Neural progenitor cell (in vitro differentiated cells): Measurements from ENCODE around the gene ITGB1. TPM values are rescaled to one million over a fixed set of nuclear protein-coding genes. Genes with fewer than 3 reads are reported as not detected.
"Not testable (repeated sequence)": the region's sequence is repeated elsewhere in the genome, so short reads cannot be mapped to it uniquely, and the experiment has no call there.

Source experiments
- DNase-seq: peaks from one replicate; pipeline ENCODE4 v3.0.0-alpha.2; 2016; ENCODE audit warnings: low spot score
- H2AFZ ChIP-seq: fragments of 200-600 bp; sonication (generic); replicated peaks from 2 replicates; pipeline ENCODE4 v1.6.1; 2016; ENCODE audit warnings: antibody characterized with exemption
- H3F3A ChIP-seq: fragments of 200-600 bp; sonication (generic); 2 replicates; pipeline ENCODE4 v1.6.1; 2016; ENCODE audit warnings: antibody characterized with exemption, low read depth
- H3K27ac ChIP-seq: fragments of 200-600 bp; sonication (generic); 2 replicates; pipeline ENCODE4 v1.5.1; 2016; ENCODE audit warnings: mild to moderate bottlenecking
- H3K27me3 ChIP-seq: fragments of 200-600 bp; sonication (generic); 2 replicates; pipeline ENCODE4 v1.6.1; 2016; ENCODE audit warnings: mild to moderate bottlenecking, moderate library complexity
- H3K36me3 ChIP-seq: fragments of 200-600 bp; sonication (generic); 2 replicates; pipeline ENCODE4 v1.5.1; 2016
- H3K4me1 ChIP-seq: fragments of 200-600 bp; sonication (generic); 2 replicates; pipeline ENCODE4 v1.6.1; 2016; ENCODE audit warnings: mixed run types
- H3K4me2 ChIP-seq: fragments of 200-600 bp; sonication (generic); 2 replicates; pipeline ENCODE4 v1.6.1; 2016
- H3K4me3 ChIP-seq: fragments of 200-600 bp; sonication (generic); 2 replicates; pipeline ENCODE4 v1.5.1; 2016
- H3K79me2 ChIP-seq: fragments of 200-600 bp; sonication (generic); 2 replicates; pipeline ENCODE4 v1.6.1; 2016; ENCODE audit warnings: low read depth
- H3K9ac ChIP-seq: fragments of 200-600 bp; sonication (generic); 2 replicates; pipeline ENCODE4 v1.6.1; 2016
- H3K9me3 ChIP-seq: fragments of 200-600 bp; sonication (generic); 2 replicates; pipeline ENCODE4 v1.5.1; 2016; ENCODE audit warnings: low read depth
- H4K20me1 ChIP-seq: fragments of 200-600 bp; sonication (generic); 2 replicates; pipeline ENCODE4 v1.6.1; 2016; ENCODE audit warnings: low read depth
- H3K27ac Mint-ChIP-seq: 3 replicates; pipeline ENCODE4 v1.8.0; 2021; ENCODE audit warnings: mixed read lengths
- H3K27me3 Mint-ChIP-seq: 2 replicates; pipeline ENCODE4 v1.8.0; 2022; ENCODE audit warnings: low read depth, mild to moderate bottlenecking, inconsistent platforms, moderate library complexity, mixed read lengths; ENCODE audit not compliant: insufficient read depth
- H3K36me3 Mint-ChIP-seq: 3 replicates; pipeline ENCODE4 v1.8.0; 2021; ENCODE audit warnings: mixed read lengths
- H3K4me1 Mint-ChIP-seq: 3 replicates; pipeline ENCODE4 v1.8.0; 2021; ENCODE audit warnings: mixed read lengths
- H3K4me3 Mint-ChIP-seq: 3 replicates; pipeline ENCODE4 v1.8.0; 2021; ENCODE audit warnings: mild to moderate bottlenecking, moderate library complexity, mixed read lengths
- H3K9me3 Mint-ChIP-seq: 3 replicates; pipeline ENCODE4 v1.8.0; 2020; ENCODE audit warnings: mixed read lengths
- CTCF ChIP-seq: fragments of 200-600 bp; sonication (generic); IDR thresholded peaks from 2 replicates; pipeline ENCODE4 v1.5.1; 2017; ENCODE audit warnings: antibody characterized with exemption, mild to moderate bottlenecking
- EZH2 ChIP-seq: fragments of 200-600 bp; sonication (generic); IDR thresholded peaks from 2 replicates; pipeline ENCODE4 v1.6.1; 2017; ENCODE audit warnings: antibody characterized with exemption, mild to moderate bottlenecking, moderate library complexity
- EZH2phosphoT487 ChIP-seq: fragments of 200-600 bp; sonication (generic); IDR thresholded peaks from 2 replicates; pipeline ENCODE4 v1.6.1; 2017; ENCODE audit warnings: antibody characterized with exemption
- total RNA-seq: library from RNA; depleted of rRNA; stranded (reverse); fragments of >200 nt; gene quantifications from 2 replicates; pipeline ENCODE4 v1.2.3, GENCODE V29; 2015; ENCODE audit warnings: low replicate concordance

Gene ITGB1
- total RNA-seq, 1 donor from 2014 or later = 358 TPM

- H3K27me3 Mint-ChIP-seq = peaks cover 2% of the 10 kb centered on the region
- peaks cover 6% of the 10 kb centered on the region for H3K79me2 ChIP-seq
- TF ChIP-seq EZH2 = no peak
- no peak for TF ChIP-seq CTCF
- TF ChIP-seq EZH2phosphoT487 = no peak
- H3K27me3 ChIP-seq = no peaks in the 10 kb centered on the region
- no peak overlapping the region for H3K27ac ChIP-seq
- H3K9me3 Mint-ChIP-seq = peaks cover 18% of the 10 kb centered on the region
- H4K20me1 ChIP-seq = no peaks in the 10 kb centered on the region
- no peaks in the 10 kb centered on the region for H3F3A ChIP-seq
- H3K27ac Mint-ChIP-seq = no peak overlapping the region
- no peak overlapping the region for H3K4me3 ChIP-seq
- H3K4me3 Mint-ChIP-seq = no peak overlapping the region
- H3K4me1 Mint-ChIP-seq = no peaks in the 10 kb centered on the region
- H3K4me2 ChIP-seq = no peak overlapping the region
- no peak overlapping the region for H2AFZ ChIP-seq
- no peaks in the 10 kb centered on the region for H3K4me1 ChIP-seq
- H3K36me3 Mint-ChIP-seq = peaks cover 54% of the 10 kb centered on the region
- H3K36me3 ChIP-seq = peaks cover 15% of the 10 kb centered on the region
- no peak overlapping the region for H3K9ac ChIP-seq
- no peak for DNase-seq
- H3K9me3 ChIP-seq = no peaks in the 10 kb centered on the region
Measured at GRCh38 chr10:32911285-32912016, 46.6 kb downstream of the ITGB1 start.

- H3K9me3 Mint-ChIP-seq, H3K9me3 ChIP-seq, H3K4me3 Mint-ChIP-seq, H3K27ac ChIP-seq, H3K79me2 ChIP-seq, H3K27ac Mint-ChIP-seq, H3K4me2 ChIP-seq, H3K9ac ChIP-seq, H3K4me1 ChIP-seq, H2AFZ ChIP-seq, H3F3A ChIP-seq, H4K20me1 ChIP-seq, H3K4me1 Mint-ChIP-seq, H3K27me3 Mint-ChIP-seq, DNase-seq, H3K27me3 ChIP-seq, H3K4me3 ChIP-seq: not testable (repeated sequence)
- H3K36me3 ChIP-seq = peaks cover 15% of the 10 kb centered on the region
- H3K36me3 Mint-ChIP-seq = peaks cover 41% of the 10 kb centered on the region
Measured at GRCh38 chr10:32909970-32910369, 48.1 kb downstream of the ITGB1 start.

- H3K4me1 Mint-ChIP-seq = no peaks in the 10 kb centered on the region
- no peaks in the 10 kb centered on the region for H4K20me1 ChIP-seq
Measured at GRCh38 chr10:32909456-32909855, 48.6 kb downstream of the ITGB1 start.

More at GRCh38 chr10:32909456-32909855, 48.6 kb downstream of the ITGB1 start:
- H3K9ac ChIP-seq = no peak overlapping the region
- H3F3A ChIP-seq = no peaks in the 10 kb centered on the region
- Mint-ChIP-seq H3K9me3 (peaks cover 3% of the 10 kb centered on the region), H3K4me3 (no peak overlapping the region), H3K27ac (no peak overlapping the region), H3K27me3 (peaks cover 2% of the 10 kb centered on the region), H3K36me3 (peaks cover 35% of the 10 kb centered on the region)
- TF ChIP-seq EZH2phosphoT487 (no peak), EZH2 (no peak), CTCF (no peak)
- H3K4me3 ChIP-seq = no peak overlapping the region
- H3K79me2 ChIP-seq = peaks cover 1% of the 10 kb centered on the region
- H3K27ac ChIP-seq = no peak overlapping the region
- H3K36me3 ChIP-seq = peaks cover 15% of the 10 kb centered on the region
- no peak for DNase-seq
- H3K4me1 ChIP-seq = no peaks in the 10 kb centered on the region
- H3K27me3 ChIP-seq = no peaks in the 10 kb centered on the region
- no peak overlapping the region for H3K4me2 ChIP-seq
- no peaks in the 10 kb centered on the region for H3K9me3 ChIP-seq
- no peak overlapping the region for H2AFZ ChIP-seq
